A172 (cell line): ENCODE measurements around the gene EFEMP2. TPM values are rescaled to one million over a fixed set of nuclear protein-coding genes. Genes with fewer than 3 reads are reported as not detected.

Source experiments
- DNase-seq: peaks from one replicate; pipeline ENCODE4 v3.0.0-alpha.2; 2015; ENCODE audit warnings: low spot score
- total RNA-seq: library from RNA; depleted of rRNA; stranded (reverse); fragments of >200 nt; shearing (Covaris generic); gene quantifications from 2 replicates; pipeline ENCODE4 v1.2.3, GENCODE V29; 2014; rRNA removed

The EFEMP2 gene
- total RNA-seq: 48.5 and 56.8 TPM in 2 replicates

DNA sequence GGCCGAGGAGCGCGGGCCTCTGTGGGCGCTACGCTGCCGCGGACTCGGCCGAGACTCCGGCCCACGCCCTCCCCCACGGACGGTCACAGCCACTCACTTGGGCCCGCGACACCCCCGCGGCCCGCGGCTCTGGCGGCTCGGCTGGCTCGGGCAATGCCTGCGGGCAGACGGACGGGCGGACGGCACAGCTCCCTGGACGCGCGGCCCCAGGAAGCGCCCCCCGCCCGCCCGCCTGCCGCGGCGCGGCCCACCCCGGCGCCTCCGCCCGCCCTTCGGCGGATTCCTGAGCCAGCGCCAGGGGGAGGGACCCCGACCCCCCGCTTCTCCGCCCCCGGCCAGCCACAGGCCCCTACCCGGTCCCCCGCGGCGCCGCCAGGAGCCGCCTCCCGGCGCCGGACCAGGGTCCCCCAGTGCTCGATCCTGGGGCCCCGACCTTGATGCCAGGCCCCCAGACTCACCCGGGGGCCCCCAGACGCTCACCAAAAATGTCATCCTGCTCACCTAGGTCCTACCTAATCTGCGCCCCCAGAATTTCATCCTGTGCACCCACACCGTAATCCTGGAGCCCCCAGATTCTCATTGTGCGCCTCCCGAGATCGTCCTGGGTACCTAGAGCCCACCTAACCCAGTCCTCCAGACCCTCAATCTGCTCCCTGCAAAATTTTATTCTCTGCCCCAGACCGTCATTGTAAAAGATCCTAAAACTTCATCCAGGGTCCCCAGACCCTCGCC lies at the start of gene EFEMP2:
Gene EFEMP2, minus strand, starts transcription at position 215 of the 732 bp plus-strand sequence. CDS start 446 bp downstream, outside the sequence.
- DNase-seq: no peak

- DNase-seq: no peak
Measured at GRCh38 chr11:65921876-65922275, 49.3 kb upstream of the EFEMP2 start.

DNA sequence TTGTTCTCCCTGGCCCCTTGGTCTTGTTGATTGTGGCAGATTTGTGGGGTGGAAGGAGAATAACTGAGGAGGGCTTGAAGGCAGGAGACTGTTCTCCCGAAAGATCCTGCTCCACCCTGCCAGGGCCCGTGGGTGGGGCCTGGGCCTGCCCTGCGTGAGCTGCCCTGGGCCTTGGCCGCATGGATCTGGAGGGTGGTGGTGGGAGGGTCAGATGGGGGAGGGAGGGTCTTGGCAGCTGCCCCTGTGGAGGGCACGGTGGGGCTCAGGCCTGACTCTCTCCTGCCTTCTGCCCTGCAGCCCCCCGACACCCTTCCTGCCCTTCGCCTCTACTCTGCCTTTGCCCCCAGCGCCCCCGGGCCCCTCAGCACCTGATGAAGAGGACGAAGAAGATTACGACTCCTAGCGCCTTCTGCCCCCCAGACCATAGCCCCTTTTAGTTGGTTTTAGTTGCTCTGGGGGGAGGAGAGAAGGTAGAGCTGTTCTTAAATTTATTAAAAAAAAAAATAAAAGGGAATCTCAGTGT lies 48.5 kb upstream of the EFEMP2 start:
- no peak for DNase-seq

DNA sequence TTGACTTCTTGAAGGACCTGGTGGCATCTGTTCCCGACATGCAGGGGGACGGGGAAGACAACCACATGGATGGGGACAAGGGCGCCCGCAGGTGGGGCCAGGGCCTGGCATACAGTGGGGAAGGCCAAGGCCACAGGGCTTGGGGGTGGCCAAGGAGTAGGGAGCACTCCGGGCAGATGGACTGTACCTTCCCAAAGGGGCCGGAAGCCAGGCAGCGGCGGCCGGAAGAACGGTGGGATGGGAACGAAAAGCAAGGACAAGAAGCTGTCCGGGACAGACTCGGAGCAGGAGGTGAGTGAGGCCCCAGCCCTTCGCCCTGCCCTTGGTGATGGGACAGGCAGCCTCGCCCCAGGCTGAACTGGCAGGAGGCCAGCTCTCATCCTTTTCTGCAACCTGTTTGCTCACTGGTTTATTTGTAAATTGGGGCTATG lies 47.8 kb upstream of the EFEMP2 start:
- no peak for DNase-seq

DNA sequence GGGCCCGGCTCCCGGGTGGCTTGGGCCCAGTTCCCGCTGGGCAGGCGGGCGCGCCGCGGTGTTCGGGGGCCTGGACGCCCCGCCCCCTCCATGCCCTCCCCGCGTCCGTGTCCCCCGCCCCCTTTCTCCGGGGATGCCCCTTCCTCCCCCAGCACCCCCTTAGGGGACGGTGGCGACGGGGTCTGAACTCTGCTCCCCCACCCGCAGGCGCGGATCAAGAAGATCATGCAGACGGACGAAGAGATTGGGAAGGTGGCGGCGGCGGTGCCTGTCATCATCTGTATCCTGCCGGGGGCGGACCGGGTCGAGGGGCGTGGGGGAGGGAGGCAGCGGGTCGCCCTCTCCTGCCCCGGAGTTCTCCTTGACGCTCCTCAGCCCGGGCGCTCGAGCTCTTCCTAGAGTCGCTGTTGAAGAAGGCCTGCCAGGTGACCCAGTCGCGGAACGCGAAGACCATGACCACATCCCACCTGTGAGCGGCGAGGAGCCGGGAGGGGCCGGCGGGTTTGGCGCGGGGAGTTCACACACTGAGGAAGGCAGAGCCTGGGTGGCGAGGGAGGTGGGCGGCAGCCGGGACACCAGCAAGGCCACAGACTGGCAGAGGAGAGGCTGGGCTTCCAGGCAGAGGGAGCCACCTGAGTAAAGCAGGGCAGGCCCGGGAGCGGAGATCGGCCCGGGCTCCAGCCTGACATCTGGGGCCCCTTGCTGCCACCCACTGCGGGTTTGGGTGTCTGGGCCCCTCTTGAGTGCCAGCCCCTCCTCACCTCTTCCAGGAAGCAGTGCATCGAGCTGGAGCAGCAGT lies 47.2 kb upstream of the EFEMP2 start:
- no peak for DNase-seq

GRCh38 chr11:65919141-65919572 lies 46.6 kb upstream of the EFEMP2 start, which contains the start of gene DRAP1:
Gene DRAP1, plus strand, starts transcription at chr11:65919426. Its CDS starts 76 bp downstream, at chr11:65919502.
- DNase-seq: peak; percentile 93

DNA sequence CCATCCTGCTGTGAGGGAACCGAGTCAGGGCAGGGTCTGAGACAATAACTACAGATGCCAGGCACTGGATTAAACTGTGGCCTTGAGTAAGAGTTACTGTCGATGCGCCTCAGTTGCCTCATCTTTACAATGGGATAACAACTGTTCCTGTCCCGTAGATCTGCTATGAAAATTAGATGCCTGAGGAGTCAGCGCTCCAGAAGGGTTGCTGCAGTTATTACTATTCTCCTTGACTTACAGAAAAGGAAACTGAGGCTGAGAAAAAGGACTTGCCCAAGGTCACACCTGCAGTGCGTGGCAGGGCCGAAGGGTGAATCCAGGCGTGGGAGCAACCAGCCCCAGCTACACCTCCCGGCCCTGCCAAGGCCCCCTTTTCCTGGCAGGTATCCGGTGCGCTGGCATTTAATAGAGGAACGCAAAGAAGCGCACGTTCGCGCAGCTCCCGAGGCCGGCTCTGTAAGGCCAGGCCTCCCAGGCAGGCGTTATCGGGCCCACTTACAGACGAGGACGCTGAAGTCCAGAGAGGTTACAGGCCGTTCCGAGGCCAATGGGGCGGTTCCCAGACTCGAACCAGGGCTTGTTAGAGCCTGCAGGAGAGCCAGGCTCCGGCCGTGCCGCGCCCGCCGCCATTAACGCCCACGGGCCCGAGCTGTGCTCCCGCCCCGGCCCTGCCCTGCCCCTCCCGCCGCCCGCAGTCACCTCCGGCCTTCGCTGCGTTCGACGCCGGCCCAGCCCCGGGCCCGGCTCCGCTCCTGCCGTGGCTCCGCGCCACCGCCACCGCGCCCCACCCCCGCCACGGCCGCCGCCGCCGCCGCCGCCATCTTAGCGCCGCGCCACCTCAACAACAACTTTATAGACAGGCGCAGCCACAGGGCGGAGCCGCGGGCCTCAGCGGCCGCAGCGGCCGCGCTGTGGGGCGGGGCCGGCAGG lies 45.9 kb upstream of the EFEMP2 start, which contains the start of gene C11orf68:
Gene C11orf68, minus strand, starts transcription at position 852 of the 930 bp plus-strand sequence. Its CDS starts 31 bp downstream, at position 821.
- no peak for DNase-seq

- DNase-seq: no peak
Measured at GRCh38 chr11:65917434-65918210, 45.0 kb upstream of the EFEMP2 start.

- no peak for DNase-seq
Measured at GRCh38 chr11:65917077-65917433, 44.5 kb upstream of the EFEMP2 start.

GRCh38 chr11:65916391-65916790 lies 43.8 kb upstream of the EFEMP2 start:
- no peak for DNase-seq

DNA sequence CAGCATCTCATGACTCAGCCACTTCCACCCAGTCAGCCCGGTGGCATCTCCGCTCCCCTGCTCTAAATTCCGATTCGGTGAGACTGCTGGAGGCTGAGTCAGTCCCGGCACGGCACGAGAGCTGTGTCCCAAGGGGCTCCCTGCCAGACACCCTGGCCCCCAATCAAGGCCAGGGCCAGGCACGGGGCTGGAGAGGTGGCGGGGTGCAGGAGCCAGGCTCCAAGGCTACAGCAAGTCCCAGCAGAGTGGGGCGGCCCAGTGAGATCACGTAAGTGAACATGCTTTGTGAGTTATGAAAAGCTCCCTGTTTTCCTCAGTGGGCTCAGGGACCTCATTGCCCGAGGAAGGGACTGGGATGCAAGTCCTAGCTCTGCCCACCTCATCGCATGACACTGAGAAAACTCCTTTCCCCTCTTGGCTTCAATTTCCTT lies 43.2 kb upstream of the EFEMP2 start:
- DNase-seq: peak; percentile 99

GRCh38 chr11:65915101-65915820 lies 42.7 kb upstream of the EFEMP2 start:
- DNase-seq: no peak

- DNase-seq: peak; percentile 93
Measured at GRCh38 chr11:65912845-65913244, 40.2 kb upstream of the EFEMP2 start.

GRCh38 chr11:65911682-65912568 lies 39.3 kb upstream of the EFEMP2 start:
- peak; percentile 97 for DNase-seq

- DNase-seq: no peak
Measured at GRCh38 chr11:65907878-65908277, 35.3 kb upstream of the EFEMP2 start.

DNA sequence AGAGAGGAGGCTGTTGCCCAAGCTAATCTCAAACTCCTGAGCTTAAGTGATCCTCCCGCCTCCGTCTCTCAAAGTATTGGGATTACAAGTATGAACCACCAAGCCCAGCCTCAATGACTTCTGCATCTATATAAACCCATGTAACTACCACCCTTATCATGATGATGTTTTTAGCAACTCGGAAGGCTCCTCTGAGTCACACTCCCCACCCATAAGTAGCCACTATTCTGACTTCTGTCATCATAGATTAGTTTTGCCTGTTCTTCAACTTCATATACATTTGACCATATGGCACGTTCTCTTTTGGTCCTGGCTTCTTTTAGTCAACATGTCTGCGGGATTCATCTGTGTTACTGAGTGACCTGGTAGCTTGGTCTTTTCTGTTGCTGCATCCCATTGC lies 34.0 kb upstream of the EFEMP2 start:
- no peak for DNase-seq

- no peak for DNase-seq
Measured at GRCh38 chr11:65903715-65904114, 31.1 kb upstream of the EFEMP2 start.

DNA sequence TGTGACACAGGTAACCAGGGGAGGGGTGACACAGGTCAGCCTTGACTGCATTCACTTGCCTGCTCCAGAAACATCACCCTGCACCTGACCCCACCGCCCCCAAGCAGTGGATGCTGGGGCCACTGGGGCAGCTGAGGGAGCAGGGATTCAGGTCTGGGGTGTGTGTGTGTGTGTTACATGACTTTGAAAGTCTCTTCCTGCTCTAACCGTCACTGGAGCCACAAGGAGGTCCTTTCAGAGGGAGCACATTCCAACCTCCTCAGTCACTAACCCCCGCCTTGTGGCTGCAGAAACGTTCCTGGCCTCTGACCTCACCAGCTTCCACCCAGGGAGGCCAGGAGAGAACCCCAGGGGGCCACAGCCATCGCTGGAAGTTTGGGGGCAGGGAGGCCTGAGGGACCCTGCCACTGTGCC lies 30.5 kb upstream of the EFEMP2 start:
- peak; percentile 97 for DNase-seq

- DNase-seq: no peak
Measured at GRCh38 chr11:65900899-65901180, 28.2 kb upstream of the EFEMP2 start.
